Upper lobe of left lung (tissue), 4 donors: ENCODE results near the gene CCDC12.

Source experiments
- CTCF ChIP-seq, 6 experiments: fragments of 450-650 bp in 4 of 6; fragments of 200-600 bp in 2 of 6; sonication (generic) in 2 of 6; IDR thresholded peaks; one replicate each; pipeline ENCODE4 v1.5.1; 2016 to 2019; ENCODE audit warnings: antibody characterized with exemption in 6 of 6
- POLR2A ChIP-seq, 4 donors: fragments of 450-650 bp; IDR thresholded peaks; one replicate each; pipeline ENCODE4 v1.5.1; 2016 to 2017; ENCODE audit warnings: antibody characterized with exemption in 4 of 4, mild to moderate bottlenecking in 2 of 4
- POLR2AphosphoS5 ChIP-seq, 2 donors: sonication (generic); formaldehyde crosslinking; IDR thresholded peaks; one replicate each; pipeline ENCODE4 v1.5.1; 2017; ENCODE audit warnings: antibody characterized with exemption in 2 of 2

- peak; percentile 35 to 60 for TF ChIP-seq POLR2AphosphoS5 (IDR thresholded peaks at IDR 0.05)
- TF ChIP-seq POLR2A (IDR thresholded peaks at IDR 0.05), result no peak
- TF ChIP-seq CTCF (IDR thresholded peaks at IDR 0.05), result no peak
Observed at GRCh38 chr3:46926039-46926438, 50.5 kb downstream of the CCDC12 start.
